Measurements from ENCODE around the gene IFFO2.

- TF ChIP-seq POLR2A (IDR thresholded peaks at IDR 0.05; ENCODE audit: low read length) (no peak), GATA1 (IDR thresholded peaks at IDR 0.05; ENCODE audit: low read depth, low read length) (no peak)
Measured at GRCh38 chr1:18963968-18964367, 7.5 kb upstream of the IFFO2 start.
